GM21515 (cell line): ENCODE data around the gene COG3.

Experiments used
- ATAC-seq: cut with Tn5 transposase; IDR thresholded peaks from one replicate; pipeline ENCODE4 v1.9.1; 2021; ENCODE audit not compliant: unreplicated experiment

COG3 gene

GRCh38 chr13:45544520-45544919, 79.8 kb downstream of the COG3 start:
- no peak for ATAC-seq

- no peak for ATAC-seq
Measured at GRCh38 chr13:45545686-45546409, 81.1 kb downstream of the COG3 start.

- no peak for ATAC-seq
Measured at GRCh38 chr13:45546410-45546765, 81.6 kb downstream of the COG3 start.

DNA sequence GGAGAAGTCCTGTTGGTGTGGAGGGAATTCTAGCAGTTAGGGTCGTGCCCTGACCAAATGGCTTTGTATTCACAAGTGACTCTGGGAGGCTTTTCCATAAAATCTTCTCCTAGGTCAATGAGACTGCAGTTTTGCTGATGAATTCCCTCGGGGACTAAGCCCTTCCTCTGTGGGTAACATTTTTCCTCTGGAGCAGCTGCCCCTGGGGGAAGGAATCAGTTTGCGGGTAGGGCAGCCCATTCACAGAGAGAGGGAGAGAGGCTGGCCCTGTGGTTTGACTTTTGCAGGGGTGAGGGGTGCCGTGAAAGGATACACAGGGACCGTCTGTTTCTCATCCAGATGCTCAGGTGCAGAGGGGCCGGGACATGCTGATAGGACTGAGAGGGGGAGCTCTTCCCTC, 83.5 kb downstream of the COG3 start:
- no peak for ATAC-seq

GRCh38 chr13:45554604-45555109, 89.9 kb downstream of the COG3 start:
- ATAC-seq: no peak

DNA sequence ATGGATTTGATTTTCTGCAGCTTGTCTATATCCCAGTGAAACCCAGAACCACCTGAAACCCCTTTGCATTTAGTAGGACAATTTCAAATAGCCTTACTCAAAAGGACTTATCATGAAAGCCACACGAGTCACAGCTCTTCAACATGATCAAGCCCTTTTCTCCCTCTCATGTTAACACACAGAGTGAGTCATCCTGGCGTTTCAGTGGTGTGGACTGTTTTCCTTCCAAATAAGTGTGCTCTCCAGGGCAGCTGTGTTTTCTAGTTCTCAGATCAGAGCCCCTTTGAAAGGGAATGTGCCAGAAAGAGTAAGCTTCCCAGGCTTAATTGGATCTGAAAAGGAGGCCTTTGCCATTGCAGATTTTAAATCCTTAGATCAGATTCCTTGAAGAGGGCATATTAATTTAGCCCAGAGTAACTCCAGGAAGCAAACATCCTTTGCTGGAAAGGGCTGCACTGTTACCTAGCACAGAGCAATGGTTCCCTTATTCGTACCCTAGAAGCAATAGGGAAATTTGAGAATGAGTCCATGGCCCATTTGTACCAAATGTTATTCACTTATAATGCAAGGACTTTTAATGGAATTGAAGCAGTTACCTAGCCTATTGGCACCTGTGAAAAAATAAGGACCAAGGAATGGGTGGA, 99.5 kb downstream of the COG3 start:
- ATAC-seq: no peak

GRCh38 chr13:45565331-45565730, 100.6 kb downstream of the COG3 start:
- no peak for ATAC-seq

DNA sequence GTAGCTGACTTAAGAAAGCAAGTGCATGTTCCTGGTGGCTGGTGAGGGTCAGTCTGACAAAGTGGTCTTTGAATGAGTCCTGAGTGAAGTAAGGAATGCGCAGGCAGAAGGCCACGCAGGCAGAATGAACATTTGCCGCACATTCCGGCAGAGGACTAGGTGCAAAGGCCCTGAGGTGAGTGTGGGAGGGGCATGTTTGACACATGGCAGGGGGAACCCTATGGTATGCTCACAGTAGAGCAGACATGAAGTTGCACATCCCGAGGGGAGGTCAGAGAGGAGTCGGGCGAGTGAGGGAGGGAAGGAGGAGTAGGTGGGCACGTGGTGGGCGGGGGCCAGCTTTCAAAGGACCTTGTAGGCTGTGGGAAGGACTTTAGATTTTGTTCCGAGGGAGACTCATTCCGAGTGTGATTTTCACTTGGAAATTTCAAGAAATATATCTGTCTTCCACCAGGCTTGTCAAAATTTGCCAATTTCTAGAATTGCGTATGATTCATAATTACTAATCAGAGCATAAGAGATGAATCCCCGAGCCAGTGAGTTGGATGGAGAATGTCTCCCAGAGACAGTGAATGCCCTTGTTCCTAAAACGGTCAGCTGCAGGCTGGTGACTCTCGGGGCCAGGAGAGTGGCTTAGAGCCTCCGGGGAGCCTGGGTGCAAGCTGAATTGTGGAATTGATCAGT, 110.5 kb downstream of the COG3 start:
- ATAC-seq: no peak

DNA sequence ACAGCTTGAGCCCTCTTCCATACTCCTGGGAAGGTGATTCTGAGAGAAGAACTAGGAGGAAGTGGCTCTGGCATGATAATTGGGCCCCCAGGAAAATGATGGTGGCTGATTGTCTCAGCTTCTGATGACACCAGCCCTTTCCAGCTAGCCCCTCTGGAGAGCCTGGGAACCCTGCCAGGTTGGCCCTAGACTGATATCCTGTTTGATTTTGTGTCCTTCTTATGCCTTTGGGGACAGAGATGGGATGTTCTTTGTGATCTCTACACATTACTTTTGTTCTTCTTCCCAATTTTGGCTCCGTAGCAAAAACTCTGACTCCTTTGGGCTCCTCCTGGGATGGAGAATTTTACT, 111.1 kb downstream of the COG3 start:
- ATAC-seq: no peak

- ATAC-seq: no peak
Measured at GRCh38 chr13:45576466-45576865, 111.7 kb downstream of the COG3 start.

- no peak for ATAC-seq
Measured at GRCh38 chr13:45582408-45583076, 117.8 kb downstream of the COG3 start.

DNA sequence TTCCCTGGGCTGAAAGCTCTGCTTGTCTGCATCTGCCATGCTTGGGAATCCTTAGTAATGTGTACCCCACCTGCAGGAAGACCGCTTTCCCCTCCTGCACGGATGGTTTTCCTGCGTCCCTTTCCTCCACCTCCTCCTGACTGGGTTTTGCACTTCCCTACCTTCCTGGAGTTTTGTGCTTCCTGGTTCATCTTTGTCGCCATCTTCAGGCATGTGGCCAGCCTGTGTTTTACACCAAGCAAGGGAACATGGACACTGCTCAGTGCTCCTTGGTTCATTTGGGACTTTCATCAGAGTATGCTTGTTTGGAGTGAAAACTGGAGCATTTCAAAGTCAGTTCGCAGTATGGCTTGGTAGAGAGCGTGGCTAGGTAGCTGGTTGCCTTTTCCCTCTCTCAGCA, 120.1 kb downstream of the COG3 start:
- no peak for ATAC-seq
